Spleen (tissue), 11 donors: ENCODE measurements around the gene TSPOAP1. TPM values are rescaled to one million over a fixed set of nuclear protein-coding genes. Genes with fewer than 3 reads are reported as not detected.

ENCODE experiments used
- DNase-seq: peaks from one replicate; pipeline ENCODE4 v3.0.0-alpha.2; 2020
- H3K27ac ChIP-seq, 8 donors: fragments of 200-600 bp; sonication (generic) in 7 of 8; 1 replicate in 4 of 8; 2 replicates in 4 of 8; pipeline versions ENCODE4 v1.5.0 to v1.8.0; 2016 to 2021; ENCODE audit warnings: inconsistent platforms in 4 of 8, mild to moderate bottlenecking in 4 of 8, moderate library complexity in 1 of 8
- H3K27me3 ChIP-seq, 7 donors: fragments of 200-600 bp; sonication (generic) in 6 of 7; replicated peaks in 1 of 7; 1 replicate in 4 of 7; 2 replicates in 3 of 7; pipeline versions ENCODE4 v1.5.0 to v1.8.0; 2016 to 2021; ENCODE audit warnings: inconsistent platforms in 3 of 7, mild to moderate bottlenecking in 1 of 7
- H3K36me3 ChIP-seq, 6 donors: fragments of 200-600 bp; sonication (generic) in 5 of 6; 1 replicate in 4 of 6; 2 replicates in 2 of 6; pipeline versions ENCODE4 v1.5.0 to v1.8.0; 2016 to 2021; ENCODE audit warnings: inconsistent platforms in 2 of 6
- H3K4me1 ChIP-seq, 6 donors: fragments of 200-600 bp; sonication (generic) in 5 of 6; 1 replicate in 3 of 6; 2 replicates in 3 of 6; pipeline versions ENCODE4 v1.5.0 to v1.8.0; 2016 to 2021; ENCODE audit warnings: inconsistent platforms in 3 of 6
- H3K4me3 ChIP-seq, 8 donors: fragments of 200-600 bp; sonication (generic) in 7 of 8; 1 replicate in 4 of 8; 2 replicates in 4 of 8; pipeline versions ENCODE4 v1.5.0 to v1.8.0; 2016 to 2021; ENCODE audit warnings: inconsistent platforms in 4 of 8, mild to moderate bottlenecking in 4 of 8, moderate library complexity in 2 of 8
- H3K9me3 ChIP-seq, 8 donors: fragments of 200-600 bp; sonication (generic) in 7 of 8; 1 replicate in 4 of 8; 2 replicates in 4 of 8; pipeline versions ENCODE4 v1.5.0 to v1.8.0; 2016 to 2021; ENCODE audit warnings: inconsistent platforms in 4 of 8
- POLR2A ChIP-seq, 3 donors: fragments of 450-650 bp; IDR thresholded peaks; one replicate each; pipeline ENCODE4 v1.5.1; 2017; ENCODE audit warnings: antibody characterized with exemption in 3 of 3, mild to moderate bottlenecking in 1 of 3
- POLR2AphosphoS5 ChIP-seq, 3 donors: sonication (generic); formaldehyde crosslinking; IDR thresholded peaks; one replicate each; pipeline ENCODE4 v1.5.1; 2017; ENCODE audit warnings: antibody characterized with exemption in 3 of 3
- WGBS, 5 donors: extraction: QIAGEN DNeasy Blood & Tissue Kit in 3 of 5; methylation state at CpG; one replicate each; pipeline versions ENCODE4 v1.1.5 to v1.1.7; 2013 to 2018; 5-methylcytosine and 5-hydroxymethylcytosine counted together
- intact Hi-C: fragments of 100-400 bp; cut with DNase I; formaldehyde crosslinking; loops from one replicate; pipeline ENCODE4 v1.15.0; 2023; ENCODE audit warnings: low total_unique reads
- polyA plus RNA-seq, 3 donors: library from polyadenylated mRNA; stranded (reverse); fragments of 200-250 nt; gene quantifications; one replicate each; pipeline ENCODE4 v1.2.1, GENCODE V29; 2013
- total RNA-seq, 7 donors: library from RNA; depleted of rRNA in 3 of 7; stranded (reverse); fragments of >200 nt in 3 of 7; fragmentation: NEBNext Ultra II Directional in 4 of 7; extraction: Animal tissue kit (Norgen Biotek cat#: 25700) in 4 of 7; gene quantifications; one replicate each; pipeline versions ENCODE4 v1.1.0 to v1.2.1, GENCODE V29; 2016 to 2021
- TF ChIP-seq, protein P1 (sequence below), 11 experiments: fragments of 200-600 bp in 7 of 11; fragments of 450-650 bp in 4 of 11; sonication (generic) in 4 of 11; IDR thresholded peaks in 8 of 11; conservative IDR thresholded peaks in 3 of 11; 1 replicate in 7 of 11; 2 replicates in 4 of 11; pipeline versions ENCODE4 v1.4.0 to v1.8.0; 2016 to 2021; ENCODE audit warnings: antibody characterized with exemption in 11 of 11, inconsistent platforms in 4 of 11, mild to moderate bottlenecking in 1 of 11
- donor health status: healthy with polysubstance abuse.
- donor health status: DM: no; HTN: no; CAD: no; lungs with moderate emphysema.
- donor health status: DM: no; HTN: no; CAD: no.
- donor health status: Bipolar disorder and iron deficiency.
- donor health status: healthy.
- donor health status: DM: no; HTN: no; CAD: no.
- donor health status: DM: yes; HTN: yes; CAD: no.

Gene TSPOAP1
- total and polyA plus RNA-seq, 10 donors = 11.5 to 31.8 (median 18.6) TPM

DNA sequence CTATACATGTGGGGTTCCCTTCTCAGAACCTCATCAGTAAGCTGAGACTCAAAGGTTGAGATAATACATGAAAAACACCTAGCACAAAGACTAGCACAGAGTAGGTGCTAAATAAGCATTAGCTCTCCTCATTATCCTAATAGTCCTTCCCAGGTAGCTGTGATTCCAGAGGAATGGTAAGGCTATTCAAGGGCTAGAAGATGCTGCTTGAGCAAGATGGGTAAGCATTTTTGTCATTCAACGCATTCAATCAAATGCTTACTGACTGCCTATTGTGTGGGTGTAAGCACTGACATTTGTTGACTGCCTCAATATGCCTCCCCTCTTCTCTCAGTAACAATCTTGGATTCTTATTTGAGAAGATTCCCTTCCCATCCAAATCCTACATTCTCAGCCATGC is 19.4 kb upstream of the TSPOAP1 start:
- H3K27me3 ChIP-seq = no peaks in the 10 kb centered on the region
- WGBS, 5 donors = 82 to 94% (median 83%) methylated on average over 1 of the region's 1 CpG
- H3K36me3 ChIP-seq = peaks cover 8 to 80% (median 62%) of the 10 kb centered on the region in 6 donors
- DNase-seq = no peak
- H3K27ac ChIP-seq = peak overlapping the region in 1 of 8 donors; percentile 26
- H3K9me3 ChIP-seq = no peaks in the 10 kb centered on the region
- TF ChIP-seq, protein P1, sequence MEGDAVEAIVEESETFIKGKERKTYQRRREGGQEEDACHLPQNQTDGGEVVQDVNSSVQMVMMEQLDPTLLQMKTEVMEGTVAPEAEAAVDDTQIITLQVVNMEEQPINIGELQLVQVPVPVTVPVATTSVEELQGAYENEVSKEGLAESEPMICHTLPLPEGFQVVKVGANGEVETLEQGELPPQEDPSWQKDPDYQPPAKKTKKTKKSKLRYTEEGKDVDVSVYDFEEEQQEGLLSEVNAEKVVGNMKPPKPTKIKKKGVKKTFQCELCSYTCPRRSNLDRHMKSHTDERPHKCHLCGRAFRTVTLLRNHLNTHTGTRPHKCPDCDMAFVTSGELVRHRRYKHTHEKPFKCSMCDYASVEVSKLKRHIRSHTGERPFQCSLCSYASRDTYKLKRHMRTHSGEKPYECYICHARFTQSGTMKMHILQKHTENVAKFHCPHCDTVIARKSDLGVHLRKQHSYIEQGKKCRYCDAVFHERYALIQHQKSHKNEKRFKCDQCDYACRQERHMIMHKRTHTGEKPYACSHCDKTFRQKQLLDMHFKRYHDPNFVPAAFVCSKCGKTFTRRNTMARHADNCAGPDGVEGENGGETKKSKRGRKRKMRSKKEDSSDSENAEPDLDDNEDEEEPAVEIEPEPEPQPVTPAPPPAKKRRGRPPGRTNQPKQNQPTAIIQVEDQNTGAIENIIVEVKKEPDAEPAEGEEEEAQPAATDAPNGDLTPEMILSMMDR (IDR thresholded peaks at IDR 0.05 in 8 of 11, conservative IDR thresholded peaks at IDR 0.05 in 3 of 11) = no peak
- TF ChIP-seq POLR2AphosphoS5 (IDR thresholded peaks at IDR 0.05) = no peak
- TF ChIP-seq POLR2A (IDR thresholded peaks at IDR 0.05) = no peak
- peaks cover 39 to 93% (median 67%) of the 10 kb centered on the region in 6 donors for H3K4me1 ChIP-seq
- no peak overlapping the region for H3K4me3 ChIP-seq
- intact Hi-C loops = no loop called here

GRCh38 chr17:58345500-58345899 is 16.9 kb upstream of the TSPOAP1 start:
- Histone ChIP-seq H3K27me3 (no peaks in the 10 kb centered on the region), H3K4me3 (peak overlapping the region in 1 of 8 donors; percentile 68), H3K4me1 (peaks cover 42 to 100% (median 76%) of the 10 kb centered on the region in 6 donors), H3K9me3 (no peaks in the 10 kb centered on the region), H3K27ac (peak overlapping the region; percentile 50 to 100 (median 99)), H3K36me3 (peaks cover 8 to 75% (median 59%) of the 10 kb centered on the region in 6 donors)
- DNase-seq = no peak
- 63 to 93% (median 84%) methylated on average over 4 of the region's 4 CpGs for WGBS, 5 donors
- intact Hi-C loops = no loop called here
- TF ChIP-seq, protein P1 (IDR thresholded peaks at IDR 0.05 in 8 of 11, conservative IDR thresholded peaks at IDR 0.05 in 3 of 11) = no peak
- TF ChIP-seq POLR2AphosphoS5 (IDR thresholded peaks at IDR 0.05) (no peak), POLR2A (IDR thresholded peaks at IDR 0.05) (no peak)

DNA sequence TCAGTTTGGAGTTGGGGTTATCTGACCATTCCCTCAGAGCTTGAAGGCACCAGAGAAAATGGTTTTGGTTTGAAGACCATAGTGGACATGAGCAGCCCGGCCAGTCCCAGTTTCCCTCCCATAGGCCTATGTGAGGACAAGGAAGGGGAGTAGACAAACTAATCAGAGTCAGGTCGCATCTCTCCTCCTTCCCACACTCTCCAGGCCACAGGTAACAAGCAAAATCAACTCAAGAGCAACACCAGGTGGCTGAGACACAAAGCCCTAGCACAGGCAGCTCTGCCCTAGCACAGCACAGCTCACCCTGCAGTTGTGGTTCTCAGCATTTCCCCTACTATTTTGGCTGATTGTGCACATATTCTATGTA is 16.2 kb upstream of the TSPOAP1 start:
- intact Hi-C loops = no loop called here

DNA sequence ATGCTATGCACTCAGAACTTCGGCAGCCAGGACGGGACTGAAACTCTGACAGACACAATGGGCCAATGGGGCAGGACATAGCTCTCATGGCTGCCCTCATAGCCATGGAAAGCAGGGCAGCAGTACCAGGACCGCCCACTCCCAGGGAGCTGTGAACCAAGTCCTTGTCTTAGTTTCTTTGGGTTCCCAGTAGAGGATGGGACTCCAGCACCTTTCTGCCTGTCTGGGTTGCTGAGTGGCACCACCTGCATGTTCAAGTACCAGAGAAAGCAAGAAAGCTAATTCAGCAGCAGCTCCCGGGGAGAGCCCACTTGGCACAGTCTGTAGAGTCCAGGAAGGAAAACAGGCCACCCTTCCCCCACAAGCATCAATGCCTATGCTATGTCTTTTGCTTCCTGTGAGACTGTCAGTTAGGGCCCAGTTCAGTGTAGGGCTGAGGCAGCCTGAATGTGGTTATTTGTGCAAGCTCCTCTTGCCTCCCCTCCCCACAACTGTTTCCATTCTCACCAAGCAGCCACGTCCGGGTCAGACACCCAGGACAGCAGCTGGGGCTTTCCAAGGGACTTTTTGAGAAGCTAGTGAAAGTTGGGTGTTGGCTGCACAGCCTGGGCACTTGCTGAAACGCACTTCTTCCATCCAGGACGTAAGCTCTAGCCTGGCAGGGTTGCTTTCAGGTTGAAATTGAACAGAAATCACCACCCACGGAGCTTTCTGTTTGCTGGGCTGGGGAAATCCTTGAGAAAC is 15.6 kb upstream of the TSPOAP1 start:
- peaks cover 53 to 100% (median 79%) of the 10 kb centered on the region in 6 donors for H3K4me1 ChIP-seq
- peak; percentile 92 for DNase-seq
- peaks cover 5 to 63% (median 47%) of the 10 kb centered on the region in 6 donors for H3K36me3 ChIP-seq
- intact Hi-C loops = no loop called here
- H3K4me3 ChIP-seq = peak overlapping the region; percentile 14 to 68 (median 32)
- 11 to 18% (median 17%) methylated on average over 8 to 9 of the region's 9 CpGs for WGBS, 5 donors
- H3K9me3 ChIP-seq = no peaks in the 10 kb centered on the region
- TF ChIP-seq POLR2AphosphoS5 (IDR thresholded peaks at IDR 0.05) (peak in 2 of 3 donors; percentile 87 to 96), POLR2A (IDR thresholded peaks at IDR 0.05) (peak in 2 of 3 donors; percentile 14 to 45)
- TF ChIP-seq, protein P1 (IDR thresholded peaks at IDR 0.05 in 8 of 11, conservative IDR thresholded peaks at IDR 0.05 in 3 of 11) = no peak
- no peaks in the 10 kb centered on the region for H3K27me3 ChIP-seq
- peak overlapping the region; percentile 74 to 100 (median 99) for H3K27ac ChIP-seq

More for the DNA sequence above, 16.2 kb upstream of the TSPOAP1 start:
- Histone ChIP-seq H3K27me3 (no peaks in the 10 kb centered on the region), H3K36me3 (peaks cover 8 to 68% (median 53%) of the 10 kb centered on the region in 6 donors), H3K4me3 (peak overlapping the region; percentile 14 to 68 (median 32)), H3K4me1 (peaks cover 49 to 100% (median 78%) of the 10 kb centered on the region in 6 donors), H3K27ac (peak overlapping the region; percentile 74 to 100 (median 99)), H3K9me3 (no peaks in the 10 kb centered on the region)
- DNase-seq = peak; percentile 84
- no peak for TF ChIP-seq POLR2A (IDR thresholded peaks at IDR 0.05)
- TF ChIP-seq, protein P1 (IDR thresholded peaks at IDR 0.05 in 8 of 11, conservative IDR thresholded peaks at IDR 0.05 in 3 of 11) = peak in 9 of 11 experiments; percentile 16 to 67 (median 57)
- 25 to 41% (median 36%) methylated on average over 2 of the region's 2 CpGs for WGBS, 5 donors
